COLO829 (cell line): ENCODE measurements around the gene KRT76.

Source experiments
- DNase-seq: peaks from one replicate; pipeline ENCODE4 v3.0.0; 2012; ENCODE audit warnings: low spot score

KRT76 gene

DNA sequence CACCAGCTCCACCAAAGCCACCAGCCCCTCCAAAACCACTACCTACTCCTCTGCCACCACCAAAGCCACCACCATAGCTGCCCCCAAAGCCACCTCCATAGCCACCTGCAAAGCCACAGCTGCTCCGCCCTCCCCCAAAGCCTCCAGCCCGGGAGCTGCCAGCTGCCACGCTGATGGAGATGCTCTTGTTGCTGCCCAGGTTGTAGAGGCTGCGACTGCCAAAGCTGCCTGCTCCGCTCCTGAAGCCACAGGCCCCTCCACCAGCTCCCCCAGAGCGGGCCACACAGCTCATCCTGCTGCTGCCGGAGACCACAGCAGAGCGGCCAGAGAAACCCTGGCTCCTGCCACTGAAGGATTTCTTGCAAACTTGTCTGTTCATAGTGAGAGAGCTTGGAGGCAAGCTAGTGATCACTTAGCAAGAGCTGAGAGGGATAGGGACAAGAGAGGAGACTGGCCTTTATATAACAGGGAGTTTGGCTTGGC, at the start of gene KRT76:
Gene KRT76, minus strand, starts transcription at position 433 of the 483 bp plus-strand sequence. Its CDS starts 54 bp downstream, at position 379.
- DNase-seq, result no peak

DNA sequence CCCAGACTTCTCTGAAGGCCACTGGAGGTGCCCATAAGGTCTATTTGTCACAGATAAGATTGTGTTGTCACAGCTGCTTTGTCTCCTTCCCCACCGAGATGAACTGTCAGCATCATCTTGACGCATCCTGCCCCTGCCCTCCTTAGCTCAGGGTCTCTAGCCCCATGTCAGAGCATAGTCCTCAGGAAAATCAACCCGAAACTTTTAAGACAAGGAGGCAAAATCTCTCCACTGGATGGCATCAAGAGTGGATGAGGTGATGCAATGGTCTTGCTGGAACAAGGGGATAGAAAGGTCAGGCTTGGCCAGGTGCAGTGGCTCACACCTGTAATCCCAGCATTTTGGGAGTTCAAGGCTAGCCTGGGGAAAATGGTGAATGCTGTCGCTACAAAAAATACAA, 48.8 kb upstream of the KRT76 start:
- no peak for DNase-seq

DNA sequence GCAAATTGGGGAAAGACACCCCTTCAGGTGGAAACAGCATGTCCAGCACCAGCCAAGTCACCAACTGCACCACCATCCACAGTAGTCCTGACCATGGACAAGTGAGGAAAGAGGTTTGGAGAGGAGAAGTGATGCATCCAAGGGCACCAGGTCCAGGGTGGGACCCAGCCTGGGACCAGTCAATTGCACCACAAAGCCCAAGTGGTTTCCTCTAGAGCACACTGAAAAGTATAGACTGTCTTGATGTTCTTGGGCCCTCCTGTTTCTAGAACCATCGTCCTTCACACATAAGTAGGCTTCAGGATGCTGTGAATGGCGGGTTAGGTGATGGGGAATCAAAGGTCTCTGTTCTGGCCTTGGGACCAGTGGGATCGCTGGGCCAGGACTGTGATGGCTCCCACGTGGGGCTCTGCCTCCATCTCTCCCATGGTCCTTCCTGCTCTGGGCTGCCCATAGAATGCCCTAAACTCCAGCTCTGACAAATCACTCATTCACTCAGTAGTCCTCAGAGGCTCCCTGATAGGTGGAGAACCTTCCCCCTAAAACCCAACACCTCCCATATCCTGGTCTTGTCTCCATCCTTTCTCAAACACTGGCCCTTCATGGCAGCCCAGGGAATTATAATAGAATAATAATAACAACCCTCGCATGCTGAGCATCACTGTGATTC, 47.7 kb upstream of the KRT76 start:
- no peak for DNase-seq

DNA sequence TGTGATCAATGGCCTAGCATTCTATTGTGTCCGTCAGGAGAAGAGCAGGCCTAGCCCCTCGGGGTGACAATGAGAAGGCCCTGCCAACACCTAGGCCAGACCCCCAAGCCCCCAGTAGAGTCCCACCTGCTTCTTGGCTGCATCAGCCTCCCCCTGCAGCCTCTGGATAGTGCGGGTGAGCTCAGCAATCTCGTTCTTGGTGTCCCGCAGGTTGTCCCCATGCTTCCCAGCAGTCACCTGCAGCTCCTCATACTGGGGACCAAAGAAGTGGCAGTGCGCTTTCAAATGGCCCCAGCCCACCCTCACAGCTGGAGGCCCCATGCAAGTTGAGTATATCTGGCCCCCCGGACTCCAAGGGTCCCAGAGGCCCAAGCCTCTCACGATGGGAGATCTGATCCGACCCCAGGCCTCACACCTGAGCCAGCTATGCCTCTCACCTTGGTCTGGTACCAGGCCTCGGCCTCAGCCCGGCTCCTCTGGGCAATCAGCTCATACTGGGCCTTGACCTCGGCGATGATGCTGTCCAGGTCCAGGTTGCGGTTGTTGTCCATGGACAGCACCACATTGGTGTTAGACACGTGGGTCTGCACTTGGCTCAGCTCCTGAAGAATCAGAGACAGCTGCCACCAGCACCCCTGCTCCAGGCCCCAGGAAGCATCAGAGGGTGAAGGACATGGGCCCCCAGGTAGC, 46.8 kb upstream of the KRT76 start:
- DNase-seq, result no peak

DNA sequence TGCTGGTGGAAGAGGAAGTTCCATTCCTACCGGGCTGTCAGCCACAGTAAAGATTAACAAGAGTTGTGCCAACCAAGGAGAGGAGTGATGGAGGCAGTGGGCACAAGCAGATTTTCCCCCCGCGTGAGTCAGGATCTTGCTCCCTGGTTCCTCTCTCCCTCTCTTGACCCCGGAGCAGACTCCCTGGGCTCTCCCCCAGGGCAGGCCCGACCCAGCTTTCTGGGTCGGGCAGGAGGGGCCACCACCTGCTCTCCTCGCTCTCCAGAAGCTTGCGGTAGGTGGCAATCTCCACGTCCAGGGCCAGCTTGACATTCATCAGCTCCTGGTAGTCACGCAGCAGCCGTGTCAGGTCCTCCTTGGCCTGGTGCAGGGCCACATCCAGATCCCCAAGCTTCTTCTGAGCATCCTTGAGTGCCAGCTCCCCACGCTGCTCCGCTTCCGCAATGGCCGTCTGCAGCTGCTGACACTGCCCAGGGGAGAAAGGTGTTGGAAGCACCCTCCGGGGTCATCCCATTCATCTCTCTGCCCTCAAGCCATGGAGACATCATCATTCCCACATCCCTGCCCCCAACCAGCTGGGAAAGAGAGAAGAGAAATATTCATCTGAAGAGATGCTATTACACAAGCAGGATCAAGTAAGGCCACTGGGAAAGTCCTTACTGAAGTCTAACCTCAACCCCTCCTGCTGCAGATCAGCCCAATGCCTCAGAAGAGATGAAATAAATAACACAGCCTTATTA, 45.8 kb upstream of the KRT76 start:
- DNase-seq, result no peak

DNA sequence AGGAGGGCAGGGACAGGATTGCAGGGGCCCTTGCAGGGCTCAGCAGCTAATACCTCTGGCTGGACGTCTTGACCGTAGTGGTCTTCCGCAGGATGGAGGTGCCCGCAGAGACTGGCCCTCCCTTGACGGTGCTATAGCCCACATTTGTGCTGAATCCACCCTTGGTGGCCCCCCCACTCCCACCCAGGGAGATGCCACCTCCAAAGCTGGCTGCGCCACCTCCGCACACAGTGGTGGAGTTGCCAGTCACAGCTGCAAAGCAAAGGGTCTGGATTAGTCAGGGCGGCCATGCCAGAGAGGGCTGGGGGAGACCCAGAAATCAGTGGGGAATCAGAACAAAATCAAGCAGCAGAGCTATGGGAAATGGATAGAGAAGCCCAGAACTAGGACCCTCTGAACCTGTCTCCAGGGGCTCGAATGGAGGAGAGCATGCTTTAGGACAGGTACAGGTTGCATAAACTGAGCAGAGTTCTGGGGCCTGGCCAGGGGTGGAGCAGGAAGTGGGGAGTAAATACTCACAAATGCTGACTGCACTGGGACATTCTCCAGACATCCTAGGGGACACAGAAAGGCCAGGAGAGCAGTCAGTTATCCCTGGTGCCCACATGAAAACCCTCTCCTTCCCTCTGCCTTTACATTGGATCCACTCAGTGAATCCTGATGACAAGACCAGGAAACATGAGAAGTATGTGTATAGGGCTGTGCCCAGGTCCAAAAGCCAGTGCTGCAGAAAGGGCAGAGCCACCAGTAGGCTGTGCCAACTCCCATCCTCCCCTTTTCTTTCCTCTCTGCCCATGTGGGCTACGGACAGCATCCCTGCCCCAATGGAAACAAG, 44.9 kb upstream of the KRT76 start:
- no peak for DNase-seq

DNA sequence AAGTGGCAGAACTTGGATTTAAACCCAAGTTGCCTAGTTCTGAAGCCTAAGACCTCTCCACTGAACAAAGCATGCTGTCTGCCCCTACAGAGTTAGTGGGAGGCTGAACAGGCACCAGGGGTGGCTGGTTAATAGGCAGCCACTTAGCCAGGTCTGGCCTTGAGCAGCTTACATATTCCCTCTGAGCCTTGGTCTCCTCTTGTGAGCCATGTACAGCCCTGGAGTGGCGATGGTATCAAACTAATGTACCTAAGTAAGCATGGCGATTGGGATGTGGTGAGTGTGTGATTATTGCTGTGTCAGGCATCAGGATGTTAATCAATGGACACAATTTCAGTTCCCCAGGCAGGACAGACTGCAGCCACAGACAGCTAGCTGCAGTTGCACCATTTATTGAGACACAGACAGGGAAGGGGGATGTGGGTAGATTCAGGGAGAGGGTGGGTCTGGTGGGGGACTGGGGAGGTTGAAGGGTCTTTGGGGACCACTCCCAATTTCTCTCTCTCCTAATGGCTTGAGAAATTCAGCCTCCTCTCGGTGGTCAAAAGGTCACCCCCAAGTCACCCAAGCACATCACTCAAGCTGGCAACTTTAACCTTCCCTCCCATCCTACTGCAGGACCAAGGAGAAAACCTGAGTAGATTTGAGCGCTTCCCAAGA, 44.1 kb upstream of the KRT76 start:
- DNase-seq, result no peak

DNA sequence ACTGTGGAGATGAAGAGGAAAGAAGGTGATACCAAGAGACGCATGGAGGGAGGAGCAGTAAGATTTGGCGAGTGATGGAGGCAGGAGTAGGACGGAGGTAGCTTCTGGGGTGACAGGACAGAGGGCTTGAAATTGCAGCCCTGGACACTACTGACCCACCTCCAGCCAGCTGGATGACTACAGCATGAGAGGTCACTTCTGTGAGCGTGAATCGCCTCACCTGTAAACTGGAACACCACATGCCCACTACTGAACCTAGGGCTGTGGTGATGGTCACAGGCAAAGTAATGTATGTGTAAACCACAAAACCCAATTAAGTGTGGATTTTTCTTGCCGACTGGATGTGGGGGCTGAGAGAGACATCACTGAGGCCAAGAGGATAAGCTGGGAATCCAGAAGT, 43.4 kb upstream of the KRT76 start:
- no peak for DNase-seq

DNA sequence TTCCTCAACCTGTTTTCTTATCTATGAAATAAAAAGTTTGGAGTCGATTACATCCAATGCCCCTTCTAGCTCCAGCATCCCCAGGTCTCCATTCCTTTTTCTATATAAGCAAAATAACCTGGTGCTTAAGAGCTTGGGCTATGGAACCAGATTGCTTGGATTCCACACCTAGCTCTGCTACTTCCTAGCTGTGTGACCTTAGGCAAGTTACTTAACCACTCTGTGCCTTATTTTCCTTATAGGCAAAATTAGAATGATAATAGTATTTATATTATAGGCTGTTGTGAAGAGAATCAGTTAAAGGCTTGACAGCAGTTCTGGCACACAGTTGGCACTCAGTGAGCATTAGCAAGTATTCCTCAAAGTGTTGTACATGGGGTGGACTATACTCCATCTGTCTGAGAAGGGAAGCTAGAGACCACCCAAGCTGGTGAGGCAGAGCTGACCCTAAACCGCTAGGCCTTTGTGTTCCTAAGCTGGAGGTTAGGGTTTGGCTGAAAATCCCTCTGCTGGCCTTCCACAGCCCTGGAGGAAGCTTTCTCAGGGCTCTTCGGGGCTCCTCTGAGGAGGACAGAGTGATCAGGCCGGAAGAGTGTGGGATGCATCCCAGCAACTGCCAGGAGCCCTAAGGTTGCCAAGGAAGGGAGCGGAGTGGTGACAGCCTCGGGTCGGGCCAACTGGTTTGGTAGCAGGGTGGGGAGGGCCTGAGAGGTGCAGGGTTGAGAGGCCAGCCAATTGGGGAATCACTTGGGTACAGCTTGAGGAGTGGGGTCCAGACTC, 42.8 kb upstream of the KRT76 start:
- no peak for DNase-seq

DNA sequence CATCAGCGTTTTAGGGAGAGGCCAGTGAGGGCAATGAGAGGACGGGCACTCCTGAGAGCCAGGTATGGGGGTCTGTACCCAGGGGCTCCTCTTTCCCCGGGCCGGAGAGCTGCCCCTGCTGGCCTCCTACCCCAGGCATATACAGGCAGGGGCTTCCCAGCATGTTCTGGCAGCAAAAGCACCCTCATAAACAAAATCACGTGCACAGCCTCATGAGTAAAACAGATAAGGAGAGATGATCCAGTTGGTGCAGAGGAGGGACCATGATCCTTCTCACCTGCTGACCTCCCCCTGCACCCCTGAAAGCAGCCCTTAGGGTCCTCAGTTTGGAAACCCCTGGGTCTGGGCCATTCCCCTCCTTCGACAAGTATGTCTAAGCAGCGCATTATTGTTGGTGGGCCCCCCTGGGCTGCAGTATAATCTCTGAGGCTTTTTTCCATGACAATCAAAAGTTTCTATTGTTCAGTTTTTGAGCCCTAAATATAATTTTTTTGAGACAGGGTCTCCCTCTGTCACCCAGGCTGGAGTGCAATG, 41.8 kb upstream of the KRT76 start:
- DNase-seq, result no peak

DNA sequence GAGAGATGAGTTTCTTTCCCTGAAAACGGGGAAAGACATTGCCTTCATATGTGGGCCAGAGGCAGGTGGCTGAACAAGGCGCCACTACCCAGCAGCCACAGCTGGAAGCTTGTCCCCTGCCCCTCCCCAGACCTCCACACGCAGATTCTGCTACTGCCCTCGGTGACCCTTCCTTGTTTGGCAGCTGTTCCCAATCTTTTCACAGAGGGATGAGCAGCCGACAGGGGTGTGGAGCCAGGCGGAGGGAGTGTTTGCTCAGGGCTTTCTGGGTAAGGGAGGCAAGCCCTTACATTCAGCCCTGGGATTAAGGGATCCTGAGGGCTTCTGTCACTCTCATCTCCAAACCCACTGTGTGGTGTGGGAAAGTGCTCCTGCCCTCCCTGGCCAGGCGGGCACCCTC, 41.2 kb upstream of the KRT76 start:
- DNase-seq, result no peak

DNA sequence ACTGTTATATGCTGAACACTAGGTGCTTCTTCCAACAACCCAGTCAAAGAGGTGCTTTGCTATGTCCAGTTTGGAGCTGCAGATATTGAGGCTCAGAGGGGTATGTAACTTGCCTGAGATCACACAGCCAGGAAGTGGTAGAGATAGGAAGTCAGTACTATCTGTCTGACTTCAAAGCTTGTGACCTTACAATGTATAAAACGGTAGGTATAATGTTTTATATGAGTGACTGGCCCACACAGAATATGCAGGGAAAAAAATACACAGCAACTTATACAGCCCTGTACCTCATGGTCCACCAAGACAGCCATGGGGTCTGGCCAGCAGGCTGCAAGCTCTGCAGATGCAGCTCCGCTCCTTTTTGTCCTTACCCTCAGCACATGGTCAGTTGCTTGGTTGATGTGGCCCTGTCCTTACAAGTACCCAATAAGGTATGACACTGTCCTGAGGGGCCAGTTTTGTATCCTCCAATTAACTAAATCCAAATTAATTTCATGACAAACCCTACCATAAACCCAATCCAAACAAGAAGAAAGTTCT, 40.6 kb upstream of the KRT76 start:
- DNase-seq, result no peak

DNA sequence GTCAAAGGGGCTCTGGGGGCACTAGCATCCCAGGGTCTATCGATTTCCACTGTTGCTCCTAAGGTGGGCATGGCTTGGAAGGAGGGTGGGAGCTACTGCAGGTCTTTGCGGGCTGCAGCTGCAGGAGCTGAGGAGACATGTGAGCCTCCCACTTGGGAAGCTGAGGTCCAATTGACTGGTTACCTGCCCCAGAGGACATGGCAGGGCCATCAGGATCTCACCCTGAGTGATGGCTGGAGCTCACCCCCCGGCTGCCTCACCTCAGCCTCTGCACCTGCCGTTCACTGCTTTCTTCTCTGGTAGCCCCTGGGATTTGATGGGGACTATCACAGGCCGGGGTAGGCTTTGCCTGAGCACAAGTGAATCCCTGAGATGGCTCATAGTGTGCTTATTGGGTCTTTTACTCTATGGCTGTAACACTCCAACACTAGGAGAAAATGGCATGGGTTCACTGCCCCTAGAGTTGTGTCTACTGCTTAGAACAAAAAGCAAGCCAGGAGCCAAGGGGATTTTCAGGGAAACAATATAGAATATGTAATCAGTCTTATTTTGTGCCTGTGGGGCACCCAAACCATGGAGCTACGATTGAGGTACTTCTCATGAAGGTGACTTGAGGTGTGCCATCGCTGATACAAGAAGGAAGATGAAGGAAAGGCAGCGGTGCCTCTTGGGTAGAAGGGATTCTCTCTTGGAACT, 40.0 kb upstream of the KRT76 start:
- no peak for DNase-seq

DNA sequence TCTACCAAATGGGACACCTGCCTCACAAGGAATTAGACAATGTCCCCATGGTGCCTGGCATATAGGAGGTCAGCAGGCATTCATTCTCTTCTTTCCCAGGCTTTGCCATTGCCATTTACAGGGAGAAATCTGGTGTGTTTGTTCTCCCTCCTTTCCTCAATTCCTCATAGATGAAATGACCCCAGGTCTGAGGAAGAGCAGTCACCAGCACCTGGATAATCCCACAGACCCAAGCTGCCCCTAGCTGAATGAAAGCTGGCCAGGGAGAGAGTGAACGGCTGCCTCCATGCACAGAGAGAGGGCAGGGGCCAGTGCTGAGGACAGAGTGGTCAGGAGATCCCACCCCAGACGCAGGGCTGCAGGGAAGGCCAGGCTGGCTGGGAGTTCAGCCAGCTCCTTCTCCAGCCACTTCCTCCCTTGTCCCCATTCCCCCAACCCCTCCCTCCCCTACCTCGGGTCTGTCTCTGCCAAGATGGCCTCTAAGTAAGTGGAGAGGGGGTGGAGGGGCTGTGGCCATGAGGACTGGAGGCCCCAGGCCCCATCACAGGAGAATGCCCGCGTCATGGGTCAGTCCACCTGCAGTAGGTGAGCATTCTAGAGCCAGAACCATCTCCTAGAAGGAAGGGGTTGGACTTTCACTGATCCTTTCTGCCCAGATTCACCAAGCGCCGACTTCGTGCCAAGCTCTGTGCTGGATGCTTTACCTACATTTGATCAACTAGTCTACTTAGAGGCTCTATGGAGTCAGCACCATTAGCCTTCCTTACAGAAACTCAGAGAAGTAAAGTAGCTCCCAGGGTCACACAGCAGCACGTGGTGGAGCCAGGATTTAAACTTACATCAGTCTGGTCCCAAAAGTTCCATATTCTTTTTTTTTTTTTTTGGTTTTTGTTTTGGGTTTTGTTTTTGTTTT, 38.8 kb upstream of the KRT76 start:
- DNase-seq, result no peak

DNA sequence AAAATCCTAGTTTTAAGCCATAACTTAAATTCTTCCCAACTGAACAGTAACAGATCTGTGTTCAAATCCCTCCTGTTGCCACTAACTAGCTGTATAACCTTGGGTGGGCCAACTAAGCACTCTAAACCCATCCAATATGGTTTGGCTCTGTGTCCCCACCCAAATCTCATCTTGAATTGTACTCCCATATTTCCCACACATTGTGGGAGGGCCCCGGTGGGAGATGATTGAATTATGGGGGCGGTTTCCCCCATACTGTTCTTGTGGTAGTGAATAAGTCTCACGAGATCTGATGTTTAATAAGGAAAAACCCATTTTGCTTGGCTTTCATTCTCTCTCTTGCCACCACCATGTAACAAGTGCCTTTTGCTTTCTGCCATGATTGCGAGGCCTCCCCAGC, 38.0 kb upstream of the KRT76 start:
- no peak for DNase-seq

DNA sequence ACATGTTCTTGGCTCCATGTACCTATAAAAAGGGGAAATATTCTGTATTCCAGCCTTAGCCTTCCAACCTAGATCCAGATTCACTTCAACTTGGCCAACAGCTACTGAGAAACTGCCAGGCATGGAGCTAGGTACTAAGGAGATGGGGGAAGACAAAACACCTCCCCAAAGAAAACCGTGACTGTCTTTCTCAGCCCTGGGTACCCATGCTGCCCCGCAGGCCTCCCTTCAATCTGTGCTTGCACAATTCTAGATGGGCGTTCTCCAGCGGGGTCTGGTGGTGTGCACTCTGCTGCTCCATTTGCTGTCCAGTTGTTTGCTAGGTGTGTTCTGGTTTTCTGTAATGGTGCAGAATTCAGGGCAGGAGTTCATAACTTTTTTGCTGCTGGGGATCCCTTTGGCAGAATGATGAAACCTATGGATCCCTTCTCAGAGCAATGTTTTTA, 37.6 kb upstream of the KRT76 start:
- DNase-seq, result no peak

DNA sequence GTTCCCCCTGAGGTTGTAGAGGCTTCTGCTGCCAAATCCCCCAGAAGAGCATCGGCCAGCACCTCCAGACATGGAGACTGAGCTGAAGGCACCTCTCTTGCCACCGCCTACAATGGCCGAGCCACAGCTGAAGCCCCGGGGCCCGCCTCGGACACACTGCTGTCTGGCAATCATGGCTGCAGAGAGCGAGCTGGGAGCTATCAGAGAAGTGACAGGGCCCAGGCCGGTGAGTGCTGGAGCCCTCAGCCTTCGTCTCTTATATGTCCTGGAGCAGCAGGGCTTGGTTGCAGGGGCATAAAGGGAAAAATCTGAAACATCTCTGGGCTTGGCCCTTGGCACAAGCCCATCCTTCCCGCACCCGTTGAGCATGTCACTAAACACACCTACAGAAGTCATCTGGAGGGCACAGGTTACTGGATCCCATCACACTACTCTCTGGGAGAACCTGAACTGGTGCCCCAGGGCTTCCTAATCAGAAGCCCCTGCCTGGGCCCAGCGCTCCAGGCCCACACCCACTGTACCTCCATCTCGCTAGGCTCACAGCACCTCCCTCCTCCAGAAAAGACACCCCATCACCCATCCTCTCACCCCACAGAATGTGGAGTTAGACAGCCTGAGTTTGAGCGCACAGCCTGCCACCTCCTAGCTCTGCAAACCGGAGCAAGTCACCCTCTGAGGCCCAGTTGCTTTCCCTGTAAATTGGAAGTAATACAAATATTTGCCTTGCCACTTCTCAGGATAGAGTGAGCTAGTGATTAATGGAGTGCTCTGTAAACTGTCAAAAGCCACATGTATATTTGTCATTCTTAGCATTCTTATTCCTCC, 37.0 kb upstream of the KRT76 start, which contains the start of gene KRT4:
Gene KRT4, minus strand, starts transcription at position 232 of the 825 bp plus-strand sequence. Its CDS starts 58 bp downstream, at position 174.
- no peak for DNase-seq
